HepG2 (cell line): ENCODE measurements around the gene NLRC5. TPM values are rescaled to one million over a fixed set of nuclear protein-coding genes. Genes with fewer than 3 reads are reported as not detected.

Experiments used
- ELF3 ChIP-seq: IDR thresholded peaks from 2 replicates; pipeline ENCODE4 v1.6.1; 2016; ENCODE audit warnings: missing genetic modification reagents, missing compliant biosample characterization
- KDM1A ChIP-seq: IDR thresholded peaks from 2 replicates; pipeline ENCODE4 v1.6.1; 2016; ENCODE audit warnings: missing compliant biosample characterization
- MYC ChIP-seq: sonication (generic); formaldehyde crosslinking; IDR thresholded peaks from 2 replicates; pipeline ENCODE4 v1.9.0; 2021; ENCODE audit warnings: missing genetic modification reagents, borderline replicate concordance
- TBX2 ChIP-seq: sonication (generic); formaldehyde crosslinking; IDR thresholded peaks from 2 replicates; pipeline ENCODE4 v1.5.0; 2020; ENCODE audit warnings: missing genetic modification reagents, mild to moderate bottlenecking, borderline replicate concordance
- ZBTB38 ChIP-seq: sonication (generic); formaldehyde crosslinking; IDR thresholded peaks from 2 replicates; pipeline ENCODE4 v1.5.1; 2020; ENCODE audit warnings: mild to moderate bottlenecking, missing genetic modification reagents
- ZFX ChIP-seq: sonication (generic); formaldehyde crosslinking; IDR thresholded peaks from 2 replicates; pipeline ENCODE4 v1.4.0; 2020; ENCODE audit warnings: mild to moderate bottlenecking, low read depth, missing genetic modification reagents, moderate library complexity
- ZNF598 ChIP-seq: sonication (generic); formaldehyde crosslinking; IDR thresholded peaks from 2 replicates; pipeline ENCODE4 v1.5.1; 2020; ENCODE audit warnings: mild to moderate bottlenecking, missing genetic modification reagents, borderline replicate concordance
- ZNF614 ChIP-seq: IDR thresholded peaks from 2 replicates; pipeline ENCODE4 v1.6.1; 2018; ENCODE audit warnings: missing biosample characterization, missing genetic modification reagents, inconsistent platforms, borderline replicate concordance
- polyA plus RNA-seq, 8 experiments: library from polyadenylated mRNA; depleted of rRNA in 3 of 8; stranded (reverse) in 7 of 8; unstranded in 1 of 8; fragments of >200 nt; fragmentation: Illumina TruSeq in 4 of 8; extraction: Trizol in 4 of 8; gene quantifications; 2 replicates each; pipeline versions ENCODE4 v1.2.1 to v1.2.3, GENCODE V29; 2011 to 2016; ENCODE audit warnings: low read depth in 4 of 8, missing spikeins in 1 of 8, mixed read lengths in 1 of 8; ENCODE audit not compliant: insufficient read depth in 1 of 8
- total RNA-seq, 5 experiments: library from RNA; depleted of rRNA; stranded (reverse); fragments of >200 nt; fragmentation: Illumina TruSeq; extraction: Trizol; gene quantifications; 2 replicates each; pipeline ENCODE4 v1.2.3, GENCODE V29; 2016; ENCODE audit warnings: low read depth in 1 of 5
- TF ChIP-seq, protein P1 (sequence below): sonication (generic); formaldehyde crosslinking; IDR thresholded peaks from 2 replicates; pipeline ENCODE4 v1.4.0; 2020; ENCODE audit warnings: missing genetic modification reagents, mild to moderate bottlenecking, borderline replicate concordance
- TF ChIP-seq, protein P2 (sequence below): sonication (generic); formaldehyde crosslinking; IDR thresholded peaks from 2 replicates; pipeline ENCODE4 v1.9.0; 2022; ENCODE audit warnings: missing genetic modification reagents, mild to moderate bottlenecking, borderline replicate concordance
- TF ChIP-seq, protein P3 (sequence below): IDR thresholded peaks from 2 replicates; pipeline ENCODE4 v1.6.1; 2016
- TF ChIP-seq, protein P4 (sequence below): sonication (generic); formaldehyde crosslinking; conservative IDR thresholded peaks from 2 replicates; pipeline ENCODE4 v1.8.0; 2022; ENCODE audit warnings: missing genetic modification reagents
- TF ChIP-seq, protein P5 (sequence below): sonication (generic); formaldehyde crosslinking; IDR thresholded peaks from 2 replicates; pipeline ENCODE4; 2020; ENCODE audit warnings: missing genetic modification reagents, mild to moderate bottlenecking, borderline replicate concordance
- TF ChIP-seq, protein P6 (sequence below): IDR thresholded peaks from 2 replicates; pipeline ENCODE4 v1.4.0; 2020; ENCODE audit warnings: mild to moderate bottlenecking, missing genetic modification reagents
- TF ChIP-seq, protein P7 (sequence below): sonication (generic); IDR thresholded peaks from 2 replicates; pipeline ENCODE4 v1.6.1; 2016; ENCODE audit warnings: low read depth, borderline replicate concordance

NLRC5 gene
- total and polyA plus RNA-seq, 2 of the 13 experiments (the other 11 are each of a cell fraction or from before 2014, with no cell fraction given), result 6.3 to 12.7 TPM

DNA sequence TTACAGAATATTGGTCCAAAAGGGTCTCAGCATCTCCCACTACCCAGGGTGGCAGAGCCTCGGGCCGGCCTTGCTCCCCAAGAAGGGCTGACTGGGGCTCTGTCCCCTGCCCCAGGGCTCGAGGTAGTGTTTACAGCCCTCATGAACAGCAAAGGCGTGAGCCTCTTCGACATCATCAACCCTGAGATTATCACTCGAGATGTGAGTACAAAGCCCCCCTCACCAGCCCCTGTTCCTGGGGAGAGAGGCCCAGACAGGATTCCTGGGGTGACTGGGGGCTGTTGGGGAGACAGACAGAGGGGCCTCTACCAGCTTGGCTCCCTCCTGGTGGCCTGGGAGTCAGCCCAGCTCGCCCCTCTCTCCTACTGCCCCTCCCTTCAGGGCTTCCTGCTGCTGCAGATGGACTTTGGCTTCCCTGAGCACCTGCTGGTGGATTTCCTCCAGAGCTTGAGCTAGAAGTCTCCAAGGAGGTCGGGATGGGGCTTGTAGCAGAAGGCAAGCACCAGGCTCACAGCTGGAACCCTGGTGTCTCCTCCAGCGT is 6.1 kb upstream of the NLRC5 start (continued):
- TF ChIP-seq, protein P1, sequence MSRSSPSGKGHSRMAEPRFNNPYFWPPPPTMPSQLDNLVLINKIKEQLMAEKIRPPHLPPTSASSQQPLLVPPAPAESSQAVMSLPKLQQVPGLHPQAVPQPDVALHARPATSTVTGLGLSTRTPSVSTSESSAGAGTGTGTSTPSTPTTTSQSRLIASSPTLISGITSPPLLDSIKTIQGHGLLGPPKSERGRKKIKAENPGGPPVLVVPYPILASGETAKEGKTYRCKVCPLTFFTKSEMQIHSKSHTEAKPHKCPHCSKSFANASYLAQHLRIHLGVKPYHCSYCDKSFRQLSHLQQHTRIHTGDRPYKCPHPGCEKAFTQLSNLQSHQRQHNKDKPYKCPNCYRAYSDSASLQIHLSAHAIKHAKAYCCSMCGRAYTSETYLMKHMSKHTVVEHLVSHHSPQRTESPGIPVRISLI (CRISPR knock-in tag), result no peak
- TF ChIP-seq ZNF598 (0 out of 2 replicates have a peak, but pooled peaks have one; percentile 44), KDM1A (CRISPR knock-in tag) (no peak), ELF3 (peak; percentile 64), ZFX (peak; percentile 15; the same call in 1 of the 2 replicates), ZBTB38 (CRISPR knock-in tag) (peak; percentile 56; the same call in 1 of the 2 replicates), ZNF614 (CRISPR knock-in tag) (0 out of 2 replicates have a peak, but pooled peaks have one; percentile 35), MYC (CRISPR knock-in tag) (0 out of 2 replicates have a peak, but pooled peaks have one; percentile 24), TBX2 (CRISPR knock-in tag) (no peak)
- TF ChIP-seq, protein P2, sequence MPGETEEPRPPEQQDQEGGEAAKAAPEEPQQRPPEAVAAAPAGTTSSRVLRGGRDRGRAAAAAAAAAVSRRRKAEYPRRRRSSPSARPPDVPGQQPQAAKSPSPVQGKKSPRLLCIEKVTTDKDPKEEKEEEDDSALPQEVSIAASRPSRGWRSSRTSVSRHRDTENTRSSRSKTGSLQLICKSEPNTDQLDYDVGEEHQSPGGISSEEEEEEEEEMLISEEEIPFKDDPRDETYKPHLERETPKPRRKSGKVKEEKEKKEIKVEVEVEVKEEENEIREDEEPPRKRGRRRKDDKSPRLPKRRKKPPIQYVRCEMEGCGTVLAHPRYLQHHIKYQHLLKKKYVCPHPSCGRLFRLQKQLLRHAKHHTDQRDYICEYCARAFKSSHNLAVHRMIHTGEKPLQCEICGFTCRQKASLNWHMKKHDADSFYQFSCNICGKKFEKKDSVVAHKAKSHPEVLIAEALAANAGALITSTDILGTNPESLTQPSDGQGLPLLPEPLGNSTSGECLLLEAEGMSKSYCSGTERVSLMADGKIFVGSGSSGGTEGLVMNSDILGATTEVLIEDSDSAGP, result peak; percentile 28; the same call in 1 of the 2 replicates
- TF ChIP-seq, protein P3, sequence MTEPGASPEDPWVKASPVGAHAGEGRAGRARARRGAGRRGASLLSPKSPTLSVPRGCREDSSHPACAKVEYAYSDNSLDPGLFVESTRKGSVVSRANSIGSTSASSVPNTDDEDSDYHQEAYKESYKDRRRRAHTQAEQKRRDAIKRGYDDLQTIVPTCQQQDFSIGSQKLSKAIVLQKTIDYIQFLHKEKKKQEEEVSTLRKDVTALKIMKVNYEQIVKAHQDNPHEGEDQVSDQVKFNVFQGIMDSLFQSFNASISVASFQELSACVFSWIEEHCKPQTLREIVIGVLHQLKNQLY (CRISPR knock-in tag), result no peak
- TF ChIP-seq, protein P4, sequence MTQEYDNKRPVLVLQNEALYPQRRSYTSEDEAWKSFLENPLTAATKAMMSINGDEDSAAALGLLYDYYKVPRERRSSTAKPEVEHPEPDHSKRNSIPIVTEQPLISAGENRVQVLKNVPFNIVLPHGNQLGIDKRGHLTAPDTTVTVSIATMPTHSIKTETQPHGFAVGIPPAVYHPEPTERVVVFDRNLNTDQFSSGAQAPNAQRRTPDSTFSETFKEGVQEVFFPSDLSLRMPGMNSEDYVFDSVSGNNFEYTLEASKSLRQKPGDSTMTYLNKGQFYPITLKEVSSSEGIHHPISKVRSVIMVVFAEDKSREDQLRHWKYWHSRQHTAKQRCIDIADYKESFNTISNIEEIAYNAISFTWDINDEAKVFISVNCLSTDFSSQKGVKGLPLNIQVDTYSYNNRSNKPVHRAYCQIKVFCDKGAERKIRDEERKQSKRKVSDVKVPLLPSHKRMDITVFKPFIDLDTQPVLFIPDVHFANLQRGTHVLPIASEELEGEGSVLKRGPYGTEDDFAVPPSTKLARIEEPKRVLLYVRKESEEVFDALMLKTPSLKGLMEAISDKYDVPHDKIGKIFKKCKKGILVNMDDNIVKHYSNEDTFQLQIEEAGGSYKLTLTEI (CRISPR knock-in tag), result no peak
- TF ChIP-seq, protein P5, sequence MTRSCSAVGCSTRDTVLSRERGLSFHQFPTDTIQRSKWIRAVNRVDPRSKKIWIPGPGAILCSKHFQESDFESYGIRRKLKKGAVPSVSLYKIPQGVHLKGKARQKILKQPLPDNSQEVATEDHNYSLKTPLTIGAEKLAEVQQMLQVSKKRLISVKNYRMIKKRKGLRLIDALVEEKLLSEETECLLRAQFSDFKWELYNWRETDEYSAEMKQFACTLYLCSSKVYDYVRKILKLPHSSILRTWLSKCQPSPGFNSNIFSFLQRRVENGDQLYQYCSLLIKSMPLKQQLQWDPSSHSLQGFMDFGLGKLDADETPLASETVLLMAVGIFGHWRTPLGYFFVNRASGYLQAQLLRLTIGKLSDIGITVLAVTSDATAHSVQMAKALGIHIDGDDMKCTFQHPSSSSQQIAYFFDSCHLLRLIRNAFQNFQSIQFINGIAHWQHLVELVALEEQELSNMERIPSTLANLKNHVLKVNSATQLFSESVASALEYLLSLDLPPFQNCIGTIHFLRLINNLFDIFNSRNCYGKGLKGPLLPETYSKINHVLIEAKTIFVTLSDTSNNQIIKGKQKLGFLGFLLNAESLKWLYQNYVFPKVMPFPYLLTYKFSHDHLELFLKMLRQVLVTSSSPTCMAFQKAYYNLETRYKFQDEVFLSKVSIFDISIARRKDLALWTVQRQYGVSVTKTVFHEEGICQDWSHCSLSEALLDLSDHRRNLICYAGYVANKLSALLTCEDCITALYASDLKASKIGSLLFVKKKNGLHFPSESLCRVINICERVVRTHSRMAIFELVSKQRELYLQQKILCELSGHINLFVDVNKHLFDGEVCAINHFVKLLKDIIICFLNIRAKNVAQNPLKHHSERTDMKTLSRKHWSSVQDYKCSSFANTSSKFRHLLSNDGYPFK (CRISPR knock-in tag), result 0 out of 2 replicates have a peak, but pooled peaks have one; percentile 27
- TF ChIP-seq, protein P6, sequence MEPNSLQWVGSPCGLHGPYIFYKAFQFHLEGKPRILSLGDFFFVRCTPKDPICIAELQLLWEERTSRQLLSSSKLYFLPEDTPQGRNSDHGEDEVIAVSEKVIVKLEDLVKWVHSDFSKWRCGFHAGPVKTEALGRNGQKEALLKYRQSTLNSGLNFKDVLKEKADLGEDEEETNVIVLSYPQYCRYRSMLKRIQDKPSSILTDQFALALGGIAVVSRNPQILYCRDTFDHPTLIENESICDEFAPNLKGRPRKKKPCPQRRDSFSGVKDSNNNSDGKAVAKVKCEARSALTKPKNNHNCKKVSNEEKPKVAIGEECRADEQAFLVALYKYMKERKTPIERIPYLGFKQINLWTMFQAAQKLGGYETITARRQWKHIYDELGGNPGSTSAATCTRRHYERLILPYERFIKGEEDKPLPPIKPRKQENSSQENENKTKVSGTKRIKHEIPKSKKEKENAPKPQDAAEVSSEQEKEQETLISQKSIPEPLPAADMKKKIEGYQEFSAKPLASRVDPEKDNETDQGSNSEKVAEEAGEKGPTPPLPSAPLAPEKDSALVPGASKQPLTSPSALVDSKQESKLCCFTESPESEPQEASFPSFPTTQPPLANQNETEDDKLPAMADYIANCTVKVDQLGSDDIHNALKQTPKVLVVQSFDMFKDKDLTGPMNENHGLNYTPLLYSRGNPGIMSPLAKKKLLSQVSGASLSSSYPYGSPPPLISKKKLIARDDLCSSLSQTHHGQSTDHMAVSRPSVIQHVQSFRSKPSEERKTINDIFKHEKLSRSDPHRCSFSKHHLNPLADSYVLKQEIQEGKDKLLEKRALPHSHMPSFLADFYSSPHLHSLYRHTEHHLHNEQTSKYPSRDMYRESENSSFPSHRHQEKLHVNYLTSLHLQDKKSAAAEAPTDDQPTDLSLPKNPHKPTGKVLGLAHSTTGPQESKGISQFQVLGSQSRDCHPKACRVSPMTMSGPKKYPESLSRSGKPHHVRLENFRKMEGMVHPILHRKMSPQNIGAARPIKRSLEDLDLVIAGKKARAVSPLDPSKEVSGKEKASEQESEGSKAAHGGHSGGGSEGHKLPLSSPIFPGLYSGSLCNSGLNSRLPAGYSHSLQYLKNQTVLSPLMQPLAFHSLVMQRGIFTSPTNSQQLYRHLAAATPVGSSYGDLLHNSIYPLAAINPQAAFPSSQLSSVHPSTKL, result peak; percentile 45; the same call in 1 of the 2 replicates
- TF ChIP-seq, protein P7, sequence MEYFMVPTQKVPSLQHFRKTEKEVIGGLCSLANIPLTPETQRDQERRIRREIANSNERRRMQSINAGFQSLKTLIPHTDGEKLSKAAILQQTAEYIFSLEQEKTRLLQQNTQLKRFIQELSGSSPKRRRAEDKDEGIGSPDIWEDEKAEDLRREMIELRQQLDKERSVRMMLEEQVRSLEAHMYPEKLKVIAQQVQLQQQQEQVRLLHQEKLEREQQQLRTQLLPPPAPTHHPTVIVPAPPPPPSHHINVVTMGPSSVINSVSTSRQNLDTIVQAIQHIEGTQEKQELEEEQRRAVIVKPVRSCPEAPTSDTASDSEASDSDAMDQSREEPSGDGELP, result peak; percentile 42; the same call in 1 of the 2 replicates
